ENCODE measurements around the gene MED9.

The MED9 gene

DNA sequence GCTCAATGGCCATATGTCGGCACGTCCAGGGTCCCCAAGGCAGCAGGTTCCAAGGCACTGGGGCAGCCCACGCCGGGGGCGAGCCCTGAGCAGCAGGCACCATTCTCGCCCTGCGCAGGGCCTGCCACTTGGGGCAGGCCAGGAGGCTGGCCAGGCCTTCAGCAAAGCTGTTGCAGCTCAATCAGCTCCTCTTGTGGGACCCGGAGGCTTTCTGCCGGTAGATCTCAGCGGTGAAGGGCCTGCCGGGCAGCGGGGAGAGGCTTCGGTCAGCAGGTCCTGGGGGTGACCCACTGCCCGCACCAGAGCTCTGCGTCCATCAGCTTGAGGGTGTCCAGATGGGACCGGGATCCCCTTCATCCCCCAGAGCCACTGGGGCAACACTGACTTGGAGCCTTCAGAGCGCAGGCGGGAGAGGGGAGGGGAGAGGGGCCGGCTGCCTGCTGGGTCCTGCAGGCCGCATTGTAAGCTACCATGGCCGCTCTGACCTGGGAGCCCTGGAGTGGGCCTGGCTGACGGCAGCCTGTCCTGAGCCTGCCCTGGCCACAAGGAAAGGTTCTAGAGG, 28.9 kb downstream of the MED9 start:
- no peak for DNase-seq

DNA sequence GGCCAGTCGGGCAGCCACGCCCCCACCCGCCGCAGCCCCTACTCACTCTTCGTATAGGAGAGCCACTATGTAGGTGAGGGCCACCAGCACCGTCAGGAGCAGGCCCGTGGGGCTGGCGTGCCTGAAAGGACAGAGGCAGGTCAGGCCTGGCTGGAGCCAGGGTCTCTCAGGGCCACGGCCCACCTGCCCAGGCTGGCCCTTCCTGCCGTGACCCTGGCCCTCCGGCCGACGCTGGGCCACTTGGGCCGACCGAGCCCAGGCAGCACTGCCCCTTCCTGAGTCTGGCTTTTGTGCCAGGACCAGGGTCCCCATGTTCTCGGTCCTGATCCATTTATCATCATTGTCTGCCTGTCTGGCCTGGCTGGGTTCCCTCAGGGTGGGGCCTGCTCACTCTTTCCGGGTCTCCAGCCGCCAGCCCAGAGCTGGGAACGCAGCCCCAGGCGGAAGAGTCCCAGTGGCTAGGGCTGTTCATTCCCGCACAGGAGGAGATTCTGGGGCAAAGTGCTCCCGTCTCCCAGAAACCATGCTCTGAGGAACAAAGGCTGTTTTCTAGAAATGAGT, 29.5 kb downstream of the MED9 start:
- no peak for DNase-seq

DNA sequence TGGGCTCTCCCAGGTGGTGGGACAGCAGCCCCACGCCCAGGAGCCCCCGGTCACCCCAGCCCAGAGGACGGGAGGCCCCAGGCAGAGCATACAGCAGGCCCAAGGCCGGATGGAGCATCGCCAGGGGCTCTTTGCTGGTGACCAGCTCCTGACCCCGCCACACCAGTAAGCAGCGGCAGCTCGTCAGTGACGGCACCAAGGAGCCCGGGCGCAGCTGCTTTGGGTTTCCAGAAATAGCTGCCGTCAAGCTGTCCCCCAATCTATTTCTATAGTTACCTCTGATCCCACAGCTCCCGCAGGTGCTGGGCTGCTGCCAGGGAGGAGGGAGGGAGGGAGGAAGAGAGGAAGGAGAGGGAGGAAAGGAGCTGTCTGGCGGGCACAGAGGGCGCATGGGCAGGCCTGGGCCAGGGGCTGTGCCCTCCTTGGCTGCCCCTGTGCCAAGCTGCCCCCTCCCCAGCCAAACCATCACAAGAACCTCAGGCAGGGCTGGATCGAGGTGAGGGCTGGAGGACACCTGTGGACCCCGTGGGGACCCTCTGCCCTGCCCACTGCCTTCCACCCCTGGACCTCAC, 30.2 kb downstream of the MED9 start:
- DNase-seq: no peak

GRCh38 chr17:17507465-17508011, 30.7 kb downstream of the MED9 start:
- DNase-seq: no peak

DNA sequence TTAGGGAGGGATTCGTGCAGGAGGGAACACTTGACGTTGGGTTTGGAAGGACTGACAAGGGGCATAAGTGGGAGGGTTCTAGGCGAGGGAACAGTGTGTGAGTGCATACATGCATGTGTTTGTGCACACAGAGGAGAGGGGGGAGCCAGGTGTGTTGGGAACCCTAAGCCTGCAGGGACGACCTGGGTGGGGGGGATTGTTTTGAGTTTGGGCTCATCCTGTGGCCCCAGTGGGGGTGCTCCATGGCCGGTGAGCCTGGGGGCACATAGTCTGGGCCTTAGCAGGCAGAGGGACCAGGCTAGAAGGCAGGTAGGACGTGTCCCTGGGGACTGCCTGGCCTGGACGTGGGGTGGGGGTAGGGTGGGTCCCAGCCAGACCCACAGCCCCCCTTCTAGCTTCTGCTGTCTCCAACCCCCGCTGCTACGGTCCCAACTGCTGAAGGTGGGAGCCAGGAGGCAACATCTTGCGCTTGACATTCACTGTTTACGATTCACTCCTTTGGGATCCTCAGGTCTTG, 31.3 kb downstream of the MED9 start:
- no peak for DNase-seq

GRCh38 chr17:17508646-17509591, 32.1 kb downstream of the MED9 start:
- DNase-seq: no peak

- DNase-seq: no peak
These were observed 33.0 kb downstream of the MED9 start for GRCh38 chr17:17509601-17510425.

GRCh38 chr17:17510456-17511292, 33.9 kb downstream of the MED9 start:
- DNase-seq: no peak

DNA sequence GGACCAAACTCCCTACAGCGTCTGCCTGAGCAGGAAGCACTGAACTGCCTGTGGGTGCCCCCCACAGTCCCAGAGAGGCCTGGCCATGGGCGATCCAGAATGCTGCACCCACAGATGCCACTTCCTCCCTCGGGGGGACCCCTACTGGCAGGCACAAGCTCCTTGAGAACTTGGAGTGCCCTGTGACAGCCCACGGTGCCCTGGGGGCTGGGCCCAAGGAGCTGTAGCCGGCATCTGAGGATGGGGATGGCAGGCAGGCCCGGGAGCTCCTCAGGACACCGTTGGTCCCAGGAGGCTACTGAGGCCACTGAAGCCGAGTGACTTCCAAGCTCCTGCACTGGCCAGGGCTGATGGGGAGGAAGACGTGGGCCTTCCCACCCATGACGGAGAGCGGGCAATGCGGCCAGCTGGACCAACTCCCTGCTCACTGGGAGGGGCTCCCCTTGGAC, 34.5 kb downstream of the MED9 start:
- DNase-seq: no peak

DNA sequence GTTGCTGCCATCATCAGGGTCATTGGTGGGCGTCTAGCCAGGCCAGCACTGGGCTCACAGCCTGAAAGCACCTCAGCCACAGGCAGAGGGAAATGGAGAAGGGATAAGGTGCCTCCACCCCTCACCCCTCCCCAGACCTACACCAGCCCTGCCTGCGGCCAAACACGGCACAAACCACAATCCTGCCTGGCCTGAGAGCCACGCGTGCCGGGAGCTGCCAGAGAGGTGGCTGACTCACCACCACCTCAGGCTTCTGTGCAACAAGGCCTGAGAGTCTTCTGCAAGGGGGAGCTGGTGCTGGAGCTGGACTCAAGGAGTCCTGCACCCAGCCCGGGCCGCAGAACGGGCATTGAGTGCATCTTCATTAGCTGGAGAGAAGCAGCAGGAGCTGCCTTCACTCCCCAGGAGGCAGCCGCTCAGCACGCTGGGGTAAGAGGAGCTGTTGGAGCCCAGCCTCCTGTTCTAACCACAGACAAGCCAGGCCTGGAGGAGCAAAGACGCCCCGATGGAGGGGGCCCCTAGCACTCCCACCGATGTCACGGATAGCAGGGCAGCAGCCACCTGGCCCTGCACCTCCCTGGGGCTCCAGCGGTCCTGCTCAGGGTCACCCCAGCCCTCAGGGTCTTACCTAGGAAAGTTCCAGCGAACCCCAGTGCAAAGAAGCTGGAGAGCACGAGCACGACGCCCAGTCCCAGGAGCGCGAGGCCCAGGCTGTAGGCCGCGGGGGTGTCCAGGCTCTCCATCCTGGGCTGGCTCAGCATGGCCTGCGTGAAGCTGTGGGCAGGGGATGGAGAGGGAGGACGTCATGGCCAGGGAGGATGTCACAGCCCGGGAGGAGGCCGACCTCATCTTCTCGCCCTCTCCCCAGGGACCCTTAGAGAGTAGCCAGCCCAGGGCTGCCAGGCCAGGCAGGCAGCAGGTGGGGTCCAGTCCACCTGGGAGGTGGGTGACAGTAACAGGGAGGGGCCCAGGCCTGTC, 35.4 kb downstream of the MED9 start:
- DNase-seq: no peak

DNA sequence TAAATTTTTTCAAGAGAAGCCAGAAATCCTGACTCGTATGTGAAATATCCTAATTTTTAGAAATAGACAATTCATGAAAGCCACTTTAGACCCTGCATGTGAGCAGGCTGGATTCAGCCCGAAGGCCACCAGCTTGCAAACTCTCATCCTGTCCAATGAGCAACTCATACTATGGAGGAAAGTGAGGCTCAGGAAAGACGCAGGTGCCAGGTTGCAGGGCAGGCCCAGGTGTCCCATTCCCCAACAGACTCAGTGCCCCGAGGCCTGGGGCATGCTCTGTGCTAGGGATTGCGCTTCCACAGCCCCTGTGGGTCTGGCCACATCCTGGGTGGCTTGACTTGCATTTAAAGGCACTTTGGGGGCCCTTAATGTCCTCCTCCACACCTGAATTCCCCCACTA, 36.1 kb downstream of the MED9 start:
- no peak for DNase-seq

DNA sequence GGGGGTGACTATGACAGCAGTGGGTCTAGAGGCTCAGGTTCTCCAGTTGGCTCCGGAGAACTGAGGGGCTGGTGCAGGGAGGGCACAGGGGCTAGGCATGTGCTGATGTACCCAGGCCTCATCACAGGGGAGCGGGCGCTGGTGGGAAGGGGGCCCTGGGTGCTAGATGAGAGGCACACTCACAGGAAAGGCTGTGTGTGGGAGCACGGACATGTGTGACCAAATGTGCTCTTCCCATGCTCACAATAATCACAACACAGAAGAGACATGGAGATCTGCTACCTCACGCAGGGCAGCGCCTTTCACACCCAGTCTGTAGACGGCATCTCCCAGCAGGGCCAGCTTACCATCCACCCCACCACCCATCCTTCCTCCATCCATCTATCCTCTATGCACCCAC, 36.8 kb downstream of the MED9 start:
- DNase-seq: no peak

- no peak for DNase-seq
These were observed 37.7 kb downstream of the MED9 start for GRCh38 chr17:17514361-17514992.

GRCh38 chr17:17514993-17515933, 38.5 kb downstream of the MED9 start:
- peak; percentile 20 for DNase-seq

DNA sequence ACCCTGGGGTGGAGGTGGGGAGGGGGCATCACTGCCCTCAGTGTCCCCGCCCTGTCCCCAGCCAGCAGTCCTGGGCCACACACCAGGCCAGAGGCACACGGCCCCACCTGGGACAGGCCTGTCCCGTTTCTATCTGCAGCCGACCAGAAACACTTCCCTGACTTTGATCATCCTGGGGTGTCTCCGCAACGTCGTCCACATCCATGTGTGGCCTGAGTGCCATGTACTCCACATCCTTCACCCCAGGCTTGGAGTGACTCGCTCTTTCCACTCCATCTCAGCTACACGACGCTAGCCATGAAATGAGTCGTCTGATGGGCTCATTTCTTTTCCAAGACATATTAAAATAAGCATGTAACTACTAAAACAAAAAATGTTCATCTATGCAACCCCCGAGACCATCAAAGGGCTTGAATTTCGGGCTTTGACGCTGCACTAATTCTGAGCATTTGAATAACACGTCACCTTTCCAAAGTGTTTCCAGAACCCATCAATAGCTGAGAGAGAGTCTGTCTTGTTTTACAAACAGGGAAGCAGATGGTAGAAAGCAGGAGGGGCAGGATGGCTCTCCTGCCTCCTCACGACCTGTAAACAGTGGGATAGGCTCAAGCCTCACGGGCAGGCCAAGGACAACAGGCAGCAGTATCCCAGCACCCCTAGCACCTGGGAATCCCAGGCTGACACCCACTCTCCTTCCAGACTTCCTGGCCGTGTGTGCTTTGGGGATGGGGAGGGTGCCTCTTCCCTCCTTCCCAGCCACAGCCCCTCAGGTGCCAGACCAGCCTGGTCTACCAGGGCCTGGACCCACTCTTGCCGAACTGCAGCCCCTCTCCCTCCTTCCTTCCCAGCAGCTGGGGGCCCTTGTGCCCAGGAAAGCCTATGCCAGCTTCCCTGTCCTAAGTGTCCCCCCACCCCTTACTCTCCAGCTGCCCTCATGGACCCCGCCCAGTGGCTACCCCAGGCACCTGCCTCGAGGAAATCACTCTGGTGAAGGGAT, 39.4 kb downstream of the MED9 start:
- DNase-seq: no peak

DNA sequence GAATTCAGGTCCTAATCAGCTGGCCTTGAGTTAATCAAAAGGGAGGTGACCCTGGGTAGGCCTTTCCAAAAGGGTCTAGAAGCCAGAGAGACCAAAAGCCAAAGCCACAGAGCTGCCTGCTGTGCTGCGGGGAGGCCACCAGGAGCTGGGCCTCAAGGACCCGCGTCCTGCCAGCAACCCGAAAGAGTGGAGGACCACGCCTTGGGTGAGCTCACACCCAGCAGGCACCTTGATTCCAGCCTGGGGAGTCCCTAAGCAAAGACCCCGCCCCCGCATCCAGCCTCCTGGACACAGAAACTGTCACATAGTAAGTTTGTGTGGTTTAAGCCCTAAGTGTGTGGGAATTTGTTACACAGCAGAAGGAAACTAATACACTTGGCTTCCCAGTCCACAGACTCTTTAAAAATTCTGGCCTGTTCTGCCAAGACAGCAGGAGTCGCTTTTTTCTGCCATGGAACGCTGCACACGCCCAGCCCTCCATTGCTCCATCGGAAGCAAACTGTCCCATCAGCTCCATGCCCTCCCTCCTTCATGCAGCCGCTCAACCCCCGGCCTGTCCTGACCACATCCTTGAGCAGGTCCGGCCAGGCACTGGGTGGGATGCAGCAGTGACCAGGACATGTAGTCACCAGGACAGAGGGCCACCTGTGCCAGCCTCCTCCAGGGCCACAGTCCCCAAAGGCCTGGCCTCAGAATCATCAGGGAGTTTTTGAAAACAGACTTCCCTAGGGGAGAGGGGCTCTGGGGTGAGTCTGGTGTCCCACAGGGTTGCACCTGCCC, 40.3 kb downstream of the MED9 start:
- no peak for DNase-seq
